ENCODE data around the gene RTN4RL1.

The RTN4RL1 gene

DNA sequence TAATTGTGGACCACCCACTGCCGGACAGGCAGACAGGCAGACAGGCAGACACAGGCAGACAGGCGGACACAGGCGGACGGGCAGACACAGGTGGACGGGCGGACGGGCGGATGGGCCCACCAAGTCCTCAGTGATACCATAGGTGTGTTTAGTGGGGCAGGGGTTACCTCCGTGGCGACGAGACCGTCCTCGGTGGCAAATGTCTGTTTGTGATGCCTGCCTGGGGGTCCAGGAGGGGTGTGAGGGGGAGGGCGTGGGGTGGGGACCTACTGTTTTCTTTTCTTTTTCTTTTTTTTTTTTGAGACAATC lies 76.7 kb downstream of the RTN4RL1 start:
- DNase-seq (ENCODE audit: low read depth): no peak

DNA sequence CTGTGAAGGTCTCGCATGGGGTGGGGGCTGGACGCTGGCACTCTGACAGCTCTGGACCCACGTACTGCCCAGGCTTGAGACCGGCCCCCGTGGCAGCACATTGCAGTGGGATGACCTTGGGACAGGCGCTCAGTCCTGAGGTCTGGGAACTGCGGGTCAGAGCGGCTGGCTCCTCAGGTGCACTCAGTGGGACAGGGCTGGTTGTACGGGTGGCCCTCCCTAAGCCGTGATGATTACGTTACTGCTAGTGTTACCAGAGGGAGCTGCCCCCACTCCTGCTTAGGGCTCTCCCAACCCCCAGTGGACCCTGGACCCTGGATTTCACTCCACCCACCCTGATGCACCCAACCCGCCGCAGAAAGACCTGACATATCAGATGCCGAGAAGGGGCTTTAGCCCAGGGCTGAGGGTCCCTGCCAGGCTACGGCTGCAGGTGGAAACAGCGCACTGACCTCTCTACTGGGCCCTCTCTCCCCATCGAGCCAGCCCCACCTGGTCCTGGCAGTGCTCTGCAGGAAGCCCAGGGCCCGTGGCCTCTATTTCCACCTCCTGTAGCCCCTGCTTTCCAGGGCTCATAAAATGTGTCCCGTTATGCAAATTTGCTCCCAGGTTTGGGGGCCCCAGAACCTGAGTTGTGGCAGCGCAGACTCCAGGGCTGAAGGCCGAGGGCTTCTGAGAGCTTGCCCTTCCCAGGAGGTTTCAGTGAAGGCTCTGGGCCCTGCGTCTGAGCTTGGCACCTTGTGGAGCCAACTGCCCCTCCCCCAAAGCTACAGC lies 77.2 kb downstream of the RTN4RL1 start:
- DNase-seq (ENCODE audit: low read depth): no peak

DNA sequence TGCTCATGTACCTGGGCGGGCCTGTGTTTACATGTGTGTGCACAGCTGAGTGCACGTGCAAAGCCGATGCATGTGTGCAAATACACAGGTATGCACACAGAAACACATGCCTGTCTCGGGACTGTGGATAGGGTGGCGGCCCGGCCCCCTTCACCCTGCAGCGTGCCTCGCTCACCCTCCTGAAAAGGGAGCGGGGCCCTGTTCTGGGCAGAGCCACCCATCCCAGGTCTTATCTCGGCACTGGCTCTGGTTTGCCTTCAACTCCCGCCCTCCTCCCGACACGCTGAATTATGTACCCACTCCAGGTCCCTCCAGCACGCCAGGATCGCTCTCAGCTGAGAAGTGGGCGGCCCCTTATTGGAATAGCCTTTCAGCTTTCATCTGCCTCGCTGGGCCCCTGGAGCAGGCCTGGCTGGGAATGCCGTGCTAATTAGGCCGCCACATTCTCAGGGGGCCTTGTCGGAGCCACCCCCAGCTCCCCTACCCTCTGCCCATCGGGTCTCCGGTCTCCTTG lies 77.8 kb downstream of the RTN4RL1 start:
- no peak for DNase-seq (ENCODE audit: low read depth)

DNA sequence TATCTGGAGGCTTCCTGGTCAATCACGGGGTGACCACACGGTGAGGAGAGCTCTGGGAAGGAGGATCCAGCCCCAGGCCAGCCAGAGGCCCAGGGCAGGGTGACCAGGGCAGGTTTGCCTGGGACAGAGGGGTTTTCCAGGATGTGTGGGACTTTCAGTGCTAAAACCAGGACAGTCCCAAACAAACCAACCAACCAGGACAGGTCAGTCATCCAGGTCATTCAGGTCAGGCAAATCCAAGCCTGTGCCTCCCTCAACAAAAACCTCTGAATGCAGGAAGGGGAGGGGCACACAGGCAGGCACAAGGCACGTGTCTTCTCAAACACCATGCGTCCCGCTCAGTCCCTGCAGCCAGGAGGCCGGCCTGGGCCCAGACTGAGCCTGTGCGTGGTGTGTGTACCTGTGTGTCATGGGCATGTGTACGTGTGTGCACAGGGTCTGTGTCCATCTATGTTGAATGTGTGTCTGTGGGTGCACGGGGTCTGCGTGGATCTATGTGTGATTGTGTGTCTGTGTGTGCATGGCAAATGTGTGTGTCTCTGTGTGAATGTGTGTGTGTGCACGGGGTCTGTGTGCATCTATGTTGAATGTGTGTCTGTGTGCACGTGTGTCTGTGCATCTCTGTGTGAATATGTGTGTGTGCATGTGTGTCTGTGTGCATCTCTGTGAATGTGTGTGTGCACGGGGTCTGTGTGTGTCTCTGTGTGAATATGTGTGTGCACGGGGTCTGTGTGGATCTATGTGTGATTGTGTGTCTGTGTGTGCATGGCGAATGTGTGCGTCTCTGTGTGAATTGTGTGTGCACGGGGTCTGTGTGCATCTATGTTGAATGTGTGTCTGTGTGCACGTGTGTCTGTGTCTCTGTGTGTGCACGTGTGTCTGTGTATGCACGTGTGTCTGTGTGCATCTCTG lies 78.9 kb downstream of the RTN4RL1 start:
- DNase-seq (ENCODE audit: low read depth): no peak

DNA sequence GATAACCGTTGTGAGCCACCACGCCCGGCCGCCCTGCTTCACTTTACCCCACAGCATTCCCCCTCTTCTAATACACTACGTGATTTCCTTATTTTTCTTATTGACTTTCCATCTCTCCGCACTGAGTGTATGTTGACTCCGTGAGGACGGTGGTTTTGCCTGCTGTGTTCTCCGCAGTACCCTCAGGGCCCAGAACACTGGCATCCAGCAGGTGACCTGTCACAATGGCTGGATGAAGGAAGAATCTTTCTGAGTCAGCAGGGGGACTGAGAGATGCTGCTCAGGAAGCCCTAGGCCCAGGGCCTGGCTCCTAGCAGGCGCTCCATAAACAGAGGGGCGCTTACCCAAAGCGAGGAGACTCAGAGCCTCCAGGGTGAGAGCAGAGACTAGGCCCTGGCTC lies 79.5 kb downstream of the RTN4RL1 start:
- DNase-seq (ENCODE audit: low read depth): no peak

DNA sequence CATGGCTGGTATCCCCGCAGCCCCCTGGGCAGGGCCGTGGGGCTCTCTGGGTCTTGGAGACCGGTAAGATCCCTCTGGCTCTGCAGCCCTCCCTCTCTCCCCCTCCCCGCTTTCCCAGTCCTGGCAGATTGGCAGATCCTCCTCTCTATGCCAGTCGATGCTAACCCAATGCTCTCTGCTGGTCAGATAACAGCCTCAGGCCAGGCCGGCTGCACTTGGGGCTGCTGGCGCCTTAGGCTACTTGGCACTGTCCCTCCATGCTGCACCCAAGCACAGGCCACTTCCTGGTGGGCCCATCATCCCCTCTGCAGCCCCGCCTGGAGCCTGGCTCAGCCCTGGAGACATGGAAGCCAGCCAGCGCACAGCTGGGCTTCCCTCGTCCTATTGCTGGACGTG lies 81.7 kb downstream of the RTN4RL1 start:
- no peak for DNase-seq (ENCODE audit: low read depth)

DNA sequence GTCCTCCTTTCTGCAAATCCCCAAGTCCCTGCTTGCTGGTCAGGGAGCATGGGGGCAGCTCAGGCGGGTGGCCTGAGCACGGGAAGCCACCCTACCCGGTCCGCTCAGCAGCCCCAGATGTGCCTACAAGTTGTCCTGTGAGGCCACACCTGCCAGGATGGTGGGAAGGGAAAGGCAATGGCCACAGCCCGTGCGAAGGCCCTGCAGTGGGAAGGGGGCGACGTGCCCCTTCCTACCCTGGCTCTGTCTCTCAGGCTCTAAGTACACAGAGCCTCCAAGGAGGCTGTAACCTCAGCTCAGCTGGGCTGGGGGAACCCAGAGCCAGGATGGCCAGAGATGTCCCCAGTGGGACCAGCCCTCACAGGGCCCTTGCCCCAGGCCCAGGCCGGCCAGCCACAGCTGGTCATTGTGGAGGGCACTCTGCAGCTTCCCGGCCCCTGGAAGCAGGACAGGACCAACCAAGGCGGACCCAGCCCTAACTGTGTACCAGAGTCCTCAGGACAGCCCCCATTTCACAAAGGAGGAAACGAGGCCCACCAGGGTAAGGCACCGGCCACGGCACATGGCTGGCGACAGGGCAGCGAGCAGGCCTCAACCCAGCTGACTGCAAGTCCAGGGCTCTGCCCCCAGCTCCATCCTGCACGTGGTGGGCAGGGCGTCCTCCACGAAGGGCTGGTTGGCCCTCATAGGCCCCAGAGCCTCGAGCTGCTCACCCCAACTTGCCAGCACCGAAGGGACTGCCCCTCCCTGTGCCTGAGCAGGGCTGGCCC lies 82.3 kb downstream of the RTN4RL1 start:
- DNase-seq (ENCODE audit: low read depth): no peak

DNA sequence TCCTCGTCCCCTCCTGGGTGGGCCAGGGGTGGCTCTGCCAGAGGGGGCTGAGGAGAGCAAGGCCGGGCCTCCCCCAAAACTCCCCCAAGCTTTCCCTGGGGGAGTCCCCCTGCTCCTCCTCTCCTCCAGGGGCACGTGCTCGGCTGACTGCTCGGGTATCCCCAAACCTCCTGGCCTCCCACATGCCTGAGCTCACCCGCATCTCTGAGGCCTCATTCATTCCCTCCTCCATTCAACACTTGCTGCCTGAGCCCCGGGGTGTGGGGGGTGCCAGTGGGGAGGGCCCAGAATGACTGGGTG lies 83.1 kb downstream of the RTN4RL1 start:
- no peak for DNase-seq (ENCODE audit: low read depth)

DNA sequence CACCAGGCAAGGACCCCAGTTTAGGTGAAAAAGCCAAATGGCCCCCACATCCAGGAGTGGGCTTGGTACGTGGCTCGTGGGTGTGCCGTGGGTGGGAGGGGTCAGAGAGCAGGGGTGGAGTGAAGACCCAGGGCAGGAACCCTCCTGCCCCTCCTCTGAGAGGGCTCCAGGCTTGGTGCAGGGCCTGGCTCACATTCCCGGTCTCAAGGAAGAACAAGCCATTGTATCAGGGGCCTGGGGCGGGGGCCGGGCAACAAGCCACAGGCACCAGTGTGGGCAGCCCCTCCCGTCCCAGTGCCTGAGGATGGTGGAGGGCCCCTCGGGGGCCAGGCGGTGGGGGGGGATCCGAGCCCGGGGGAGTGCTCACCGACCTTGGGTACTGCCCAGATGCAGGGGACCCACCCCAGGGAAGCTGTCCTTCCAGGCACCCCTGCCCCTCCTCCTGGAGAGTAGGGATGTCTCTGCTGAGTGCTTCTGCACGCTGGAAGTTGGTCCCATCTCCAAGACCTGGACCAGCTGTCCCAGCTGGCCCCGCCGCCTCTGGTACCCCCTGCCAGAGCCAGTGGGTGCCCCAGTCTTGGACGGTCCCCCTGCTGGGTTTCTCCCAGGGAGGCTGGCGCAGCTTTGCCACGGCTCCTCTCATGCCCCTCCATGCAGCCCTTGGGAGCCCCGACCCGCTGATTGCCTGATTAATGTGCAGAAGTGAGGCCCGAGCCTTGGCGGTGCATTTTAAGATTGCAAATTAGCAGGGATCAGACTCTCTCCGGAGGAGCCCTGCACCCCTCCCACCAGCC lies 83.7 kb downstream of the RTN4RL1 start:
- no peak for DNase-seq (ENCODE audit: low read depth)

DNA sequence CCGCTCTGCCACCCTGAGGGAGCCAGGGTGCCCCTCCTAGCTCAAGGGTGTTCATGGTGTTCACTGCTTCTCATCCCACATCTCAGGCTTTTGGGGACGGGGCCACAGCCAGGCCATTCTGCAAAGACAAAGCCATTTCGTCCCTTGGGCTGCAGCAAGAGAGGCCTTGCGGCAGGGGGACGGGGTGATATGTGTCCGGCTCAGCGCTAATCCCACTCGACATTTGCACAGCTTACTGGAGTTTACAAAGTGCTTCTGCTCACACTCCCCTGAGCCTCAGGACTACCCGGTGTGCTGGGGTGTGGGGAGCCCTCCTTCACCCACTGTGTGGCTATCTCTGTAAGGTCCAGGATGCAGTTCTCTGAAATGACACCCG lies 84.3 kb downstream of the RTN4RL1 start:
- no peak for DNase-seq (ENCODE audit: low read depth)

DNA sequence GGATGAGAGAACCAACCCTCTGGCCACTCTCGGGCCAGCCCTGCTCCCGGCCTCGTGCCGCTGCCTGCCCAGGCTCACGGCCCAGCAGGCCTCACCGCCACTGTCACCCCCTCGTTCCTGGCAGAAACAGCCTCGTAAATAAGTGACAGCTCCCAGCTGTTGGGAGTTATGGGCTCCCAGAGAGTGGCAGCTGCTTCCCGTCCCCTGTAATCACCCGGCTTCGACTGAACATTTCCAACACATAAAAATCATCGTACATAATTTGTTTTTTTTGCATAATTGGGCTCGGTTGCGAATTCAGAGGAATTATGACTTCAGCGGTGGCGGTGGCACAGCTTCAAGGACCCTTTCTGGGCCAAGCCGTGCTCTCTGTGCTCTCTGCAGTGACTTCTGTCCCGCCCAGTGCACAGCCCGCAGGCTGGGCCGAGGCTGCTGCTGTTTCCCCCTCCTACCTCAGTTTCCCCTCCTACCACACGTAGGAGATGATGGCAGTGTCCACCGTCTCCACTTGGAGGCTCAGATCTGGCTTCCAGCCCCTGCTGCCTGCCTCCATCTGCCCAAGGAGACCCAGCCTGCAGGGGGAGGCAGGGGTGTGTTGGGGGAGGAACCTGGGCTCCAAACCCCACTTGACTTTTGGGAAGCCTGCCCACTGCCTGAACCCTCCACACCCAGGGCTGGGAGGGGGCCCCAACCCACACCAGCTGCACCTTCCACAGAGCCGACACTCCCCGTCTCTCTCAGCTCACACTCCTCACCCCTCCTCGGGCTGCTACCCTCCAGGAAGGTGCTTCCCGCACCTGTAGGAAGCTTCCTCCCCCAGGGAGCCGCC lies 84.9 kb downstream of the RTN4RL1 start:
- DNase-seq (ENCODE audit: low read depth): no peak

DNA sequence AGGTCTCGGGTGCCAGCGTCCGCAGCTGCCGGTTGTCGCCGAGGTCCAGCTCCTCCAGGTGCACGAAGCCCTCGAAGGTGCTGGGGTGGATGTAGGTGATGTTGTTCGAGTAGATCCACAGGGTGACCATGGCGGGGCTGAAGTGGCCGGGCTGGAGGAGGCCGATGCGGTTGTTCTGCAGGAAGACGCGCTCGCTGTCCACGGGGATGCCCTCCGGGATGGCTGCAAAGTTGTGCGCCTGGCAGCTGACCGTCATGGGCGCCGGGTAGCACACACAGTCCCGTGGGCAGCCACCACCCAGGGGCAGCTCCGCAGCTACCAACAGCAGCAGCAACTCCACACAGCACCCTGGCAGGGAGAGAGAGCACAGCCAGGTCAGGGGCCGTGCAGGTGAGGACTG lies 87.7 kb downstream of the RTN4RL1 start:
- no peak for DNase-seq (ENCODE audit: low read depth)

DNA sequence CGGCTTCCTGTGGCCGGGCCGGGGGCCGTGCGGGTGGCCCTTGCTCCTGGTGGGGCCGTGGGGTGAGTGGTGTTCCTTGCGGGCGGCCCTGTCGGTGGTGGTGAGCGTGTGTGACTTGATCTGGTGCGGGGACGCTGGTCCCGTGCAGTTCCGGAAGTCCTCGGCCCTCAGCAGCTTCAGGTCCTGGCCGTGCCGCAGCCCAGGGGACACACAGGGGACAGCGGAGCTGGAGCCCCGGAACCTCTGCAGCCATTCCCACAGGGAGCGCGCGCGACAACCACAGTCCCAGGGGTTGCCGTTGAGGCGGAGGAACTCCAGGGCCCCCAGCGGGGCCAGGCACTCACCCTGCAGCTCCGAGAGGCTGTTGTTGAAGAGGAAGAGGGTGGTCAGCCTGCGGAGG lies 88.4 kb downstream of the RTN4RL1 start:
- DNase-seq (ENCODE audit: low read depth): no peak

DNA sequence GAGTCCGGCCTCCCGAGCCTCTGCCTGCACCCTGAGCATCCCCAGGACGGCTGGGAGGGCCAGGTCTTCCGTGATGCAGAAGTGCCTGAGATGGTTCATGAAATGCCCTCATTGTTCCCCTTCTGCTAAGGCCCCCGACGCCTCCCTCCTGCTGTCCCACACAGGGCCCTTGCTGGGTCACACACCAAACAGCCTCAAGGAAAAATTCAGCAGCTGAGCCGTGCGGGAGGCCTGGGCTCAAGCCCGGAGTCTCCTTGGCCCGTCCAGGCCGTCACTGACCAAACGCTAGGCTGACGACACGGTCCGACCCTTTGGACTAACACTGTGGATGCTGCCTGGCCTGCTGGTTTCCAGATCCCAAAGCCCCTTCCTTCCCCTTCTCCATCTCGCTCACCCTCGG lies 90.2 kb downstream of the RTN4RL1 start:
- no peak for DNase-seq (ENCODE audit: low read depth)

DNA sequence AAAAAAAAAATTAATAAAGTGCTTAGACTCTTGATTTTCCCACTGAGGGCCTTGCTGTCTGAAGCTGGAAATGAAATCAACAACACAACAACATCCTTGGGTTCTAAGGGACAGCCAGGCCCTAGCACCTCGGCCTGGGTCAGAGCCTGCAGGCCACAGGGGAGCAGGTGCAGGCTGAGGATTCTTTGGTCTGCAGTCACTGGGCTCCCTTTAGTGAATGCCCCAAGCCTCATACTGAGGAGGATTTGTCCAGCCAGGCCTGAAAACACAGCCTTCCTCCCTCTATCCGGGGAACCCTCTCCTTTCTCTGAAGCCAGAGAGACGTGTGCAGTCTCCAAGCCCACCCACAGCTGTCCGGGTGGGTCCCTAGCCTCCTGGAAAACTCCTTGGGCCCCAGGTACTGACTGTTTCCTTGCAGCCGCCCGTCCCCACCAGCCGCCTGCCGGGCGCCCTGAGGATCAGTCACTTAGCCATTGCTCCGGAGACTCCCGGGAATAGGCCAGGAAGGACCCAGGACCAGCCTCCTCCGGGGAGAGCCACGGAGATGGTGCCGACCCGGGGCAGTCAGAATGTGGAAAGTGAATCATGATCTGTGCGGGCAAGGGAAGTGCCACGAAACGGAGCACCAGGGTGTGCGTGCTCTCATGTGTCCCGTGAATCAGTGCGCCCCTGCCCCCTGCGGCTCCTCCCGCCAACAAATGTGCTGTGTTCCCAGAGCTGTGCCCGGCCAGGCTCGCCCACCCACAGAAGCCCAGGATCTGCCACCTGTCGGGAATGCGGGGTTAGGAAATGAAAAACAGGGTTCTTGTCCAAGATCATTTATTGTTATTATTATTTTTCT lies 91.0 kb downstream of the RTN4RL1 start:
- no peak for DNase-seq (ENCODE audit: low read depth)

DNA sequence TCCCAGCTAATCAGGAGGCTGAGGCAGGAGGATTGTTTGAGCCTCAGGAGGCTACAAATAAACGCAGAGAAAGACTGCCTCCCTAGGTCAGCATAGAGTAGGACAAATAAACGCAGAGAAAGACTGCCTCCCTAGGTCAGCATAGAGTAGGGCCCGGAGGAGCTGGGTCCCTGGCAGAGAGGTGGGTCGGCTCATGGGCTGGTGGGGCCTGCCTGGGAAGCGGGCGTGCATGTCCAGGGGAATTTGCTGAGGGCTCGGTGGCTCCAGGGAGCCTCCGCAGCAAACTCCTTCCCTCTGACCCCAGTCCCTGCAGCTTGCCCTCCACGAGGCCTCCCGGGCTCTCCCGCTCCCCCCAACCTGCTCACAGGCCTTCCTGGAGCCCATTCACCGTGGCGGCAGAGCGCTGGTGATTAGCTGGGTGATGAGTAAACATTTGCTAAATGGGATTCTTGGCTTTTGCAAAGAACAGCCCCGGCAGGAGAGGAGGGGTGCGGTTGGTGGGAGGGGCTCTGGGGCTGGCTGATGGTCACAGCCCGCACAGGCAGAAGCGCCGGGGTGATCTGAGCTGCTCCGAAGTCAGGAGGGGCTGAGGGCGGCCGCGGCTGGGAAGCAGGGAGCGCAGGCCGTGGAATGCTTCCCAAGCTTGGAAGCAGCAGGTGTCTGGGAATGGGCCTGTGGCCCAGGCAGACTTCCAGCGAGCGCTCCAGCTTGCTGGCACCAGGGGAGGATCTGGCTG lies 93.1 kb downstream of the RTN4RL1 start:
- no peak for DNase-seq (ENCODE audit: low read depth)

DNA sequence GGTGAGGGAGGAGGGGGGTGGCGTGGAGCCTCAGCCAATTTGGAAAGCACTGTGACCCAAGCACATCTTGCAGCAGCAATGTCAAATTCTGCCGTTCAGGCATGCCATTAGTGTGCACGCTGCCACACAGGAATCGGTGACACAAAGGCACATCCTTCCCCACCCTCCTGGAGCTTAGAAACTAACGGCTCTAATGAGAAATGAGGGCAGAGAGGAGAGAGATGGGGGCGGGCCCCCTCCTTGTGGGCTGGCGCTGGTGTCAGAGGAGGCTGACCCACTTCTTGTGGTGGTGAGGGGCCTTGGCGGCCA lies 94.8 kb downstream of the RTN4RL1 start:
- no peak for DNase-seq (ENCODE audit: low read depth)

DNA sequence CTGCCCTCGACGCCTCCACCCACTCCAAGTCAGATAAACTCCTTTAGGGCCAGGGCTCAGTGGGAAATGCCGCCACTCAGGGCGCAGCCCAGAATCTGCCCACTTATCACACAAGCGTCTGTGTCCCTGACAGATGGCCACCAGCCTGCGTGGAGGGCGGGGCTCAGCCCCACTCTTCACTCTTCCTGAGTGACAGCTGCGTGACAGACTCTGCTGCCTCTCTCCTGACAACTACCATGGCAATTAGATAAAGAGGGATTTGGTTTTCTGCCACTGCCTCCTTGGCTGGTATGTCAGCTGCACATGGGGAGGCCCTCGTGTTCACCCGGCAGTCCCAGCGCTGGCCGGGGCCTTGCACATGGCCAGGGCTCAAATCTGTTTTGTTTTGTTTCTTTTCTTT lies 96.2 kb downstream of the RTN4RL1 start:
- DNase-seq (ENCODE audit: low read depth): no peak

DNA sequence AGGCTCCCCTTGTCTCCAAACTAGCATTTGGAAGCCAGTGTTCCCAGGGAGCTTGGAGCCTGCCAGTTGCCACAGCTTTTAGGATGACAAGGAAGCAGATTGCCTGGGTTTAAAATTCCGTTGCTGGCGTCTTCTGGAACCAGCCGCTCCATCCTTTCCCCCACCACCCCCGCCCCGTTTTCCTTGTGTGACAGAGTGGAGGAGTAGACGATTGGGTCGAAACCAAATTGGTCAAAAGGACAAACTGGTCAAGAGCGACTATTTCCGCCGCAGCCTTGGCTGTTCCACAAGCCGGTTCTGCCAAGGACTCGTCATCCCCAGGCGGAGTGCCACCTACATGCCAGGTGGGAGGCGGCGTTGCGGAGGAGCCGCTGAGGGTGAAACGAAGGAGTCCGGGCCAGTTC lies 104.2 kb downstream of the RTN4RL1 start:
- DNase-seq (ENCODE audit: low read depth): no peak

DNA sequence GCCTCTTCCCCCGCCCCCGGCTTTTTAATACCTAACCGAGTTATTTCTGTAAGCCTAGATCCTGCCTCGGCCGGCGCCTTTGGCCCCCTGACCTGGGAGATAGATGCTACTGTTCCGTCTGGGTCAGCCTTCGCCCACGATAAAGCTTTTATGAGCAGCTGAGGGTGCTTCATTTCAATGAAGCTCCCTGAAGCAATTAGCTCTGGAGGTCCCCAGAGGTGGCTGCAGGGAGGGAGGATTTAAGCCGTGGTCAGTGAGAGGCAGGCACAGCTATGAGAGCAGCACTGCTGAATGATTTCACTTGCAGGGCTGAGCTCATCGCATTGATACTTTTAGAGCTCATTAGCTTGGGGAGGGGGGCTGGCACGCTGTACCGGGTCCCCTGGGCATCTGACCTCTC lies 105.9 kb downstream of the RTN4RL1 start:
- no peak for DNase-seq (ENCODE audit: low read depth)
